ENCODE data around the gene RUFY4. TPM values are rescaled to one million over a fixed set of nuclear protein-coding genes. Genes with fewer than 3 reads are reported as not detected.
A peak's percentile ranks its signal among the peaks of the same experiment; 100 is the strongest.

Gene RUFY4
- polyA plus RNA-seq, 1 experiment: not detected

DNA sequence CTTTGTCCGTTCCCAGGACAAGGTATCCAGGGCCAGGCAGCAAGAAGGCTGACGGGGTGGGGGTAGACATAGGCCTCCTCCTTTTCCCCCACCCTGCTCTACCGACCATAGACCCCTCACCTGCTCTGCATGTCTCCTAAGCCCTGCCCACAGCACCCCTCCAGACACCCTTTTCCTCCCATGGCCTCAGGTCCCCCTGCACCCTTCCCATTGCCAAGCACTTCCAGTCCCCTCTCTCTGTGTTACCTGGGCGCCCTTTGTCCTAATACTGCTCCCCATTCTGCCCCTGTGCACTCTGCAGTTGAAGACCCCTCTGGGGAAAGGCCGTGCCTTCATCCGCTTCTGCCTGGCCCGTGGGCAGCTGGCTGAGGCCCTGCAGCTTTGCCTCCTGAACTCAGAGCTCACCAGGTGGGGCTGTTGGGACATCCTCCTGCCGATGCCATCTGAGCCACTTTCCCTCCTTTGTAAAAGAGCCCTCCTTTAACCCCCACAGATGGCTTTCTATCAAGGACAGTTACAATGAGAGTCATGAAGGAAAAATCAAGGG is 3.5 kb downstream of the RUFY4 start:
- TF ChIP-seq, protein P1, sequence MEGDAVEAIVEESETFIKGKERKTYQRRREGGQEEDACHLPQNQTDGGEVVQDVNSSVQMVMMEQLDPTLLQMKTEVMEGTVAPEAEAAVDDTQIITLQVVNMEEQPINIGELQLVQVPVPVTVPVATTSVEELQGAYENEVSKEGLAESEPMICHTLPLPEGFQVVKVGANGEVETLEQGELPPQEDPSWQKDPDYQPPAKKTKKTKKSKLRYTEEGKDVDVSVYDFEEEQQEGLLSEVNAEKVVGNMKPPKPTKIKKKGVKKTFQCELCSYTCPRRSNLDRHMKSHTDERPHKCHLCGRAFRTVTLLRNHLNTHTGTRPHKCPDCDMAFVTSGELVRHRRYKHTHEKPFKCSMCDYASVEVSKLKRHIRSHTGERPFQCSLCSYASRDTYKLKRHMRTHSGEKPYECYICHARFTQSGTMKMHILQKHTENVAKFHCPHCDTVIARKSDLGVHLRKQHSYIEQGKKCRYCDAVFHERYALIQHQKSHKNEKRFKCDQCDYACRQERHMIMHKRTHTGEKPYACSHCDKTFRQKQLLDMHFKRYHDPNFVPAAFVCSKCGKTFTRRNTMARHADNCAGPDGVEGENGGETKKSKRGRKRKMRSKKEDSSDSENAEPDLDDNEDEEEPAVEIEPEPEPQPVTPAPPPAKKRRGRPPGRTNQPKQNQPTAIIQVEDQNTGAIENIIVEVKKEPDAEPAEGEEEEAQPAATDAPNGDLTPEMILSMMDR (IDR thresholded peaks at IDR 0.05; ENCODE audit: low read depth, low read length): no peak
- ChIA-PET CTCF (interaction anchor here (1.2 to 2.9 kb wide), 3 partner anchors 8 to 287 kb away, joined by 3 to 10 read pairs (median 7); no protein-coding TSS in a partner anchor), POLR2A (no interaction called here)
- no peak for DNase-seq (ENCODE audit: low read depth, low spot score)
- no peak overlapping the region for H3K27ac ChIP-seq (ENCODE audit: low read depth, low read length)
- no peak overlapping the region for H3K4me3 ChIP-seq (ENCODE audit: low read depth, low read length)
- H3K9me3 ChIP-seq (ENCODE audit: control insufficient read depth, insufficient read depth, low read length): no peaks in the 10 kb centered on the region
- peaks cover 48% of the 10 kb centered on the region for H3K27me3 ChIP-seq (ENCODE audit: control insufficient read depth, insufficient read depth, low read length)

DNA sequence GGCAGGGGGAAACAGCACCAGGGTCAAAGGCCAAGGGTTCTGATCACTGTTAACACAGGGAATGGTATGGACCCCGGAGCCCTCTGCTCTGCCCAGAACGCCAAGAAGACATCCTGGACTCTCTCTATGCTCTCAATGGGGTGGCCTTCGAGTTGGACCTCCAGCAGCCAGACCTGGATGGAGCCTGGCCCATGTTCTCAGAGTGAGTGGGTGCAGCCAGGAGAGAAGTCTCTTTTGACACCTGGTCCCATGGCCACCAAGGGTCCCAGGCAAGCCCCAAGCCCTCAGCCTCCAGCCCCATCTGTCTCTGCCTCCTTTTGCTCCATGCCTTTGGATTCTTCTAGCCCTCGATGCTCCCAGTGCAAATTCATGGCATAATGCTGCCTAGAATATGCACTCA is 4.1 kb downstream of the RUFY4 start:
- Histone ChIP-seq H3K27ac (ENCODE audit: low read depth, low read length) (no peak overlapping the region), H3K9me3 (ENCODE audit: control insufficient read depth, insufficient read depth, low read length) (no peaks in the 10 kb centered on the region), H3K27me3 (ENCODE audit: control insufficient read depth, insufficient read depth, low read length) (peaks cover 44% of the 10 kb centered on the region), H3K4me3 (ENCODE audit: low read depth, low read length) (no peak overlapping the region)
- DNase-seq (ENCODE audit: low read depth, low spot score): no peak
- ChIA-PET CTCF (interaction anchor here (0.6 to 2.9 kb wide), 6 partner anchors 26 to 291 kb away, joined by 3 to 18 read pairs (median 8); no protein-coding TSS in a partner anchor), POLR2A (no interaction called here)
- TF ChIP-seq, protein P1 (IDR thresholded peaks at IDR 0.05; ENCODE audit: low read depth, low read length): no peak

GRCh38 chr2:218074031-218074430 is 5.0 kb downstream of the RUFY4 start:
- Histone ChIP-seq H3K27me3 (ENCODE audit: control insufficient read depth, insufficient read depth, low read length) (peaks cover 39% of the 10 kb centered on the region), H3K4me3 (ENCODE audit: low read depth, low read length) (no peak overlapping the region), H3K9me3 (ENCODE audit: control insufficient read depth, insufficient read depth, low read length) (no peaks in the 10 kb centered on the region), H3K27ac (ENCODE audit: low read depth, low read length) (no peak overlapping the region)
- TF ChIP-seq, protein P1 (IDR thresholded peaks at IDR 0.05; ENCODE audit: low read depth, low read length): peak; percentile 65
- ChIA-PET CTCF (interaction anchor here (0.5 to 2.7 kb wide), 10 partner anchors 9 to 1015 kb away, joined by 3 to 18 read pairs (median 4); no protein-coding TSS in a partner anchor), POLR2A (no interaction called here)
- no peak for DNase-seq (ENCODE audit: low read depth, low spot score)

- no peak overlapping the region for H3K27ac ChIP-seq (ENCODE audit: low read depth, low read length)
- H3K9me3 ChIP-seq (ENCODE audit: control insufficient read depth, insufficient read depth, low read length): no peaks in the 10 kb centered on the region
- TF ChIP-seq, protein P1 (IDR thresholded peaks at IDR 0.05; ENCODE audit: low read depth, low read length): no peak
- DNase-seq (ENCODE audit: low read depth, low spot score): no peak
- no peak overlapping the region for H3K4me3 ChIP-seq (ENCODE audit: low read depth, low read length)
- ChIA-PET CTCF (interaction anchor here (2.7 kb wide), 1 partner anchor 290 kb away, joined by 18 read pairs; no protein-coding TSS in a partner anchor), POLR2A (no interaction called here)
- H3K27me3 ChIP-seq (ENCODE audit: control insufficient read depth, insufficient read depth, low read length): peaks cover 31% of the 10 kb centered on the region
These were observed 7.1 kb downstream of the RUFY4 start for GRCh38 chr2:218075975-218076811.
